Spleen (tissue), 7 donors: Measurements from ENCODE around the gene TLK2.

ENCODE experiments used
- CTCF ChIP-seq, 11 experiments: fragments of 200-600 bp in 7 of 11; fragments of 450-650 bp in 4 of 11; sonication (generic) in 4 of 11; IDR thresholded peaks in 8 of 11; conservative IDR thresholded peaks in 3 of 11; 1 replicate in 7 of 11; 2 replicates in 4 of 11; pipeline versions ENCODE4 v1.4.0 to v1.8.0; 2016 to 2021; ENCODE audit warnings: antibody characterized with exemption in 11 of 11, inconsistent platforms in 4 of 11, mild to moderate bottlenecking in 1 of 11
- POLR2AphosphoS5 ChIP-seq, 3 donors: sonication (generic); formaldehyde crosslinking; IDR thresholded peaks; one replicate each; pipeline ENCODE4 v1.5.1; 2017; ENCODE audit warnings: antibody characterized with exemption in 3 of 3
- donor health status: DM: no; HTN: no; CAD: no; lungs with moderate emphysema.
- donor health status: DM: no; HTN: no; CAD: no.
- donor health status: DM: no; HTN: no; CAD: no.

- TF ChIP-seq CTCF (IDR thresholded peaks at IDR 0.05 in 8 of 11, conservative IDR thresholded peaks at IDR 0.05 in 3 of 11) (no peak), POLR2AphosphoS5 (IDR thresholded peaks at IDR 0.05) (no peak)
Measured at GRCh38 chr17:62631936-62632924, 153.6 kb downstream of the TLK2 start.
